ENCODE data around the gene LHFPL2.

DNA sequence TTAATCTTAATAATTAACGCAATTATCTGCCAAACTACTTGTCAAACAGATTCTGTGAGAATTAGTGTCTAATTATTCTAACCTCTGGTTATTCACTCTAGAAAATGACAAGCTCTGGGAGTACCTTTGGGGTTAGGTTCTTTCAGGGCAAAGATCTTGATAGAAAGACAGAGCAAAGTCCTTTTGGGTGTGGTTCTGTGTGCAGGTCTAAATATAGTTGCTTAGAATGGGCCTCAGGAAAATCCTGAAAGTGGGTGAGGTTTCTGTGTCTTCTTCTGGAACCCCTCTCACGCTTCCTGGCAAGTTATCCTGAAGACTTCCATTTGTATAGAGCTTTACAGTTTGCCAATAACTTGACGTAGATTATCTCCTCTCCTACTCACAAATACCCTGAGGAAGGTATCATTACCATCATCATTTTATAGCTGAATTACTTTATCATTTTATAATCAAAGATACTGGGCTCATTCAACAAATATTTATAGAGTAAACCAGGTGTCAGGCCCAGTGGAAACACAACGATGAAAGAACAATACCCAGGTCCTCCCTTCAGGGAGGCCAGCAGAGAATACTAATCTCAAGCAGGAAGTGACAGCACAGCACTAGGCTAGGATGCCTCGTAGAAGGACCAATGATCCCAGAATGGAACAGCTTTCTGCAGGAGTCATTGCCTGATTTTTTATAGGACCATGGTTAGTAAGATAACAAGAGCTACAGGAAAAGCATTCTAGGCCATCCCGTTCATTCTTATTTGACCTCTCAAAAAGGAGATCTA lies 27.6 kb upstream of the LHFPL2 start:
- TF ChIP-seq, protein P1, sequence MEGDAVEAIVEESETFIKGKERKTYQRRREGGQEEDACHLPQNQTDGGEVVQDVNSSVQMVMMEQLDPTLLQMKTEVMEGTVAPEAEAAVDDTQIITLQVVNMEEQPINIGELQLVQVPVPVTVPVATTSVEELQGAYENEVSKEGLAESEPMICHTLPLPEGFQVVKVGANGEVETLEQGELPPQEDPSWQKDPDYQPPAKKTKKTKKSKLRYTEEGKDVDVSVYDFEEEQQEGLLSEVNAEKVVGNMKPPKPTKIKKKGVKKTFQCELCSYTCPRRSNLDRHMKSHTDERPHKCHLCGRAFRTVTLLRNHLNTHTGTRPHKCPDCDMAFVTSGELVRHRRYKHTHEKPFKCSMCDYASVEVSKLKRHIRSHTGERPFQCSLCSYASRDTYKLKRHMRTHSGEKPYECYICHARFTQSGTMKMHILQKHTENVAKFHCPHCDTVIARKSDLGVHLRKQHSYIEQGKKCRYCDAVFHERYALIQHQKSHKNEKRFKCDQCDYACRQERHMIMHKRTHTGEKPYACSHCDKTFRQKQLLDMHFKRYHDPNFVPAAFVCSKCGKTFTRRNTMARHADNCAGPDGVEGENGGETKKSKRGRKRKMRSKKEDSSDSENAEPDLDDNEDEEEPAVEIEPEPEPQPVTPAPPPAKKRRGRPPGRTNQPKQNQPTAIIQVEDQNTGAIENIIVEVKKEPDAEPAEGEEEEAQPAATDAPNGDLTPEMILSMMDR (IDR thresholded peaks at IDR 0.05): no peak
- TF ChIP-seq RXRA (IDR thresholded peaks at IDR 0.05; ENCODE audit: borderline replicate concordance, low read depth): no peak
- no peak for TF ChIP-seq GABPA (IDR thresholded peaks at IDR 0.05; ENCODE audit: low read depth)
- TF ChIP-seq EP300 (IDR thresholded peaks at IDR 0.05; ENCODE audit: borderline replicate concordance in 1 of 2, low read depth in 1 of 2, low read length in 1 of 2): no peak
- no peak for TF ChIP-seq NRF1 (IDR thresholded peaks at IDR 0.05; ENCODE audit: low read depth, low read length)
